ENCODE measurements around the gene KLHL24.

GRCh38 chr3:183680061-183680460 lies 44.6 kb downstream of the KLHL24 start:
- no peak for TF ChIP-seq CTCF (IDR thresholded peaks at IDR 0.05; ENCODE audit: low read depth, low read length)
- no peak for TF ChIP-seq MAX (IDR thresholded peaks at IDR 0.05; ENCODE audit: low read depth, low read length)

All from NB4 (cell line).